K562 (cell line): ENCODE measurements around the gene SELPLG. TPM values are rescaled to one million over a fixed set of nuclear protein-coding genes. Genes with fewer than 3 reads are reported as not detected.

Source experiments
- BRF1 ChIP-seq: IDR thresholded peaks from 3 replicates; pipeline ENCODE4 v1.6.1; 2011; ENCODE audit warnings: borderline replicate concordance, mild to moderate bottlenecking; ENCODE audit not compliant: insufficient read length; ENCODE audit errors: extremely low read depth
- CEBPG ChIP-seq, 3 experiments: fragments of 200-800 bp in 1 of 3; sonication (Bioruptor generic) in 1 of 3; sonication (generic) in 1 of 3; formaldehyde crosslinking in 1 of 3; IDR thresholded peaks in 2 of 3; conservative IDR thresholded peaks in 1 of 3; 2 replicates each; pipeline versions ENCODE4 v1.6.1 to v1.8.0; 2016 to 2022; ENCODE audit warnings: missing compliant biosample characterization in 2 of 3, missing genetic modification characterization in 2 of 3, mild to moderate bottlenecking in 1 of 3, missing genetic modification reagents in 1 of 3
- CREB5 ChIP-seq: fragments of 250-450 bp; sonication (Bioruptor Pico); IDR thresholded peaks from 2 replicates; pipeline ENCODE4 v1.5.0; 2020; ENCODE audit warnings: mild to moderate bottlenecking
- E4F1 ChIP-seq: fragments of 250-450 bp; sonication (Bioruptor Pico); IDR thresholded peaks from 2 replicates; pipeline ENCODE4 v1.5.0; 2021; ENCODE audit warnings: mild to moderate bottlenecking, borderline replicate concordance
- GATAD2B ChIP-seq: fragments of 450-650 bp; IDR thresholded peaks from 2 replicates; pipeline ENCODE4 v1.6.1; 2017; ENCODE audit warnings: mild to moderate bottlenecking, borderline replicate concordance
- KDM2B ChIP-seq: fragments of 250-450 bp; sonication (Bioruptor Pico); IDR thresholded peaks from 2 replicates; pipeline ENCODE4 v1.8.0; 2021; ENCODE audit warnings: mild to moderate bottlenecking, moderate library complexity
- MTF1 ChIP-seq: fragments of 250-450 bp; sonication (Bioruptor Pico); IDR thresholded peaks from 2 replicates; pipeline ENCODE4 v1.9.0; 2021; ENCODE audit warnings: moderate library complexity, mild to moderate bottlenecking, inconsistent platforms, borderline replicate concordance
- RBM22 ChIP-seq: fragments of 200-400 bp; formaldehyde crosslinking; IDR thresholded peaks from 2 replicates; pipeline ENCODE4 v1.6.1; 2018; ENCODE audit warnings: low read length, low read depth; ENCODE audit not compliant: poor library complexity, severe bottlenecking
- REST ChIP-seq, 2 experiments: fragments of 450-650 bp; formaldehyde crosslinking in 1 of 2; IDR thresholded peaks; 2 replicates each; pipeline versions ENCODE4 v1.4.0 to v1.6.1; 2014 to 2020; ENCODE audit warnings: mild to moderate bottlenecking in 2 of 2, borderline replicate concordance in 1 of 2, low read depth in 1 of 2
- RFX5 ChIP-seq: IDR thresholded peaks from 2 replicates; pipeline ENCODE4 v1.6.1; 2011; ENCODE audit warnings: low read depth, mild to moderate bottlenecking, improper control_type of control experiment, low read length
- SAFB ChIP-seq: fragments of 200-400 bp; formaldehyde crosslinking; IDR thresholded peaks from 2 replicates; pipeline ENCODE4 v1.6.1; 2017; ENCODE audit warnings: low read depth, low read length, borderline replicate concordance
- SRF ChIP-seq, 2 experiments: fragments of 250-450, 450-650 bp in 1 of 2; sonication (Bioruptor Pico) in 1 of 2; sonication (generic) in 1 of 2; formaldehyde crosslinking; IDR thresholded peaks; 2 replicates each; pipeline versions ENCODE4 v1.5.0 to v1.5.1; 2020 to 2022; ENCODE audit warnings: mild to moderate bottlenecking in 1 of 2, missing genetic modification reagents in 1 of 2
- STAT5B ChIP-seq: fragments of 250-450 bp; sonication (Bioruptor Pico); IDR thresholded peaks from 2 replicates; pipeline ENCODE4 v1.8.0; 2021; ENCODE audit warnings: mild to moderate bottlenecking, inconsistent platforms
- TBP ChIP-seq: optimal IDR thresholded peaks from 2 replicates; pipeline ENCODE3; 2011; ENCODE audit warnings: low read depth, low read length, improper control_type of control experiment
- polyA plus RNA-seq, 8 experiments: library from polyadenylated mRNA; depleted of rRNA in 4 of 8; stranded (reverse) in 5 of 8; unstranded in 3 of 8; fragments of >200 nt; fragmentation: Nextera tagmentation in 2 of 8; fragmentation: Illumina TruSeq in 1 of 8; extraction: Ambion mirVana in 2 of 8; extraction: Trizol in 1 of 8; gene quantifications; 2 replicates each; pipeline versions ENCODE4 v1.2.1 to v1.2.3, GENCODE V29; 2011 to 2014; ENCODE audit warnings: inconsistent platforms in 1 of 8, missing spikeins in 1 of 8
- total RNA-seq, 7 experiments: library from RNA; depleted of rRNA in 6 of 7; stranded (reverse); fragments of >200 nt in 6 of 7; fragmentation: Illumina TruSeq in 2 of 7; extraction: Trizol in 2 of 7; gene quantifications; 2 replicates each; pipeline versions ENCODE4 v1.2.1 to v1.2.3, GENCODE V29; 2011 to 2021; ENCODE audit warnings: low replicate concordance in 1 of 7

SELPLG gene
- total and polyA plus RNA-seq, 9 of the 15 experiments (the other 6 are each of a cell fraction or from before 2014, with no cell fraction given): 0.22 to 10.2 (median 1.7) TPM

GRCh38 chr12:108640802-108641445, 7.2 kb upstream of the SELPLG start (continued):
- TF ChIP-seq REST (IDR thresholded peaks at IDR 0.05; ENCODE audit: borderline replicate concordance) (peak; percentile 97), REST (CRISPR knock-in tag; IDR thresholded peaks at IDR 0.05; ENCODE audit: low read depth) (no peak), SRF (CRISPR knock-in tag; IDR thresholded peaks at IDR 0.05) (peak in 1 of 2 experiments; percentile 82; a peak in 1 of 4 replicates), SAFB (no peak), E4F1 (CRISPR knock-in tag) (no peak), MTF1 (CRISPR knock-in tag) (no peak), GATAD2B (0 out of 2 replicates have a peak, but pooled peaks have one; percentile 19), CREB5 (CRISPR knock-in tag) (no peak), TBP (no peak), RBM22 (no peak), KDM2B (CRISPR knock-in tag) (no peak), STAT5B (CRISPR knock-in tag) (no peak), BRF1 (no peak), RFX5 (no peak), CEBPG (CRISPR knock-in tag; IDR thresholded peaks at IDR 0.05) (no peak), CEBPG (tag; conservative IDR thresholded peaks at IDR 0.05 in 1 of 2, IDR thresholded peaks at IDR 0.05 in 1 of 2) (no peak)
